ENCODE data around the gene WDR6.
A peak's percentile ranks its signal among the peaks of the same experiment; 100 is the strongest.

The WDR6 gene

DNA sequence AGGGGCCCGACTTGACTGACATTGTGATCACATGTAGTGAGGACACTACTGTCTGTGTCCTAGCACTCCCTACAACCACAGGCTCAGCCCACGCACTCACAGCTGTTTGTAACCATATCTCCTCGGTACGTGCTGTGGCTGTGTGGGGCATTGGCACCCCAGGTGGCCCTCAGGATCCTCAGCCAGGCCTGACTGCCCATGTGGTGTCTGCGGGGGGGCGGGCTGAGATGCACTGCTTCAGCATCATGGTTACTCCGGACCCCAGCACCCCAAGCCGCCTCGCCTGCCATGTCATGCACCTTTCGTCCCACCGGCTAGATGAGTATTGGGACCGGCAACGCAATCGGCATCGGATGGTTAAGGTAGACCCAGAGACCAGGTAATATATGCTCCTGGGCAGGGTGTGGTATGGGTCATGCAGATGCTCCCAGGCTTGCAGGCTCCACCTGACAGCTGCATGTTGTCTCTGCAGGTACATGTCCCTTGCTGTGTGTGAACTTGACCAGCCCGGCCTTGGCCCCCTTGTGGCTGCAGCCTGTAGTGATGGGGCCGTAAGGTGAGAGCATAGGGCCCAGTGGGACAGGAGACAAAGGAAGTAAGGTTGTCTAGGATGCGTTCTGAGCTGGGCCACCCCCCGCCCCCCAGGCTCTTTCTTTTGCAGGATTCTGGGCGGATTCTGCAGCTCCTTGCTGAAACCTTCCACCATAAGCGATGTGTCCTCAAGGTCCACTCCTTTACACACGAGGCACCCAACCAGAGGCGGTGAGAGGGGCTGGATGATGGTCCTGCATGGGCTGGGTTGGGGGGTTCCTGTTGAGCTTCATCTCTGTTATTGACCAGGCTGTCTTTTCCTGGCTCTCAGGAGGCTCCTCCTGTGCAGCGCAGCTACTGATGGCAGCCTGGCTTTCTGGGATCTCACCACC lies 6.8 kb downstream of the WDR6 start:
- no peak for DNase-seq (ENCODE audit: low read depth in 2 of 3, low spot score in 2 of 3)

- DNase-seq (ENCODE audit: low read depth in 2 of 3, low spot score in 2 of 3): no peak
These were observed 7.9 kb downstream of the WDR6 start for GRCh38 chr3:49015072-49015471.

GRCh38 chr3:49015765-49016164 lies 8.6 kb downstream of the WDR6 start:
- DNase-seq (ENCODE audit: low read depth in 2 of 3, low spot score in 2 of 3): no peak

GRCh38 chr3:49016414-49017228 lies 9.4 kb downstream of the WDR6 start:
- no peak for DNase-seq (ENCODE audit: low read depth in 2 of 3, low spot score in 2 of 3)

GRCh38 chr3:49017229-49017970 lies 10.2 kb downstream of the WDR6 start:
- DNase-seq (ENCODE audit: low read depth in 2 of 3, low spot score in 2 of 3): no peak

DNA sequence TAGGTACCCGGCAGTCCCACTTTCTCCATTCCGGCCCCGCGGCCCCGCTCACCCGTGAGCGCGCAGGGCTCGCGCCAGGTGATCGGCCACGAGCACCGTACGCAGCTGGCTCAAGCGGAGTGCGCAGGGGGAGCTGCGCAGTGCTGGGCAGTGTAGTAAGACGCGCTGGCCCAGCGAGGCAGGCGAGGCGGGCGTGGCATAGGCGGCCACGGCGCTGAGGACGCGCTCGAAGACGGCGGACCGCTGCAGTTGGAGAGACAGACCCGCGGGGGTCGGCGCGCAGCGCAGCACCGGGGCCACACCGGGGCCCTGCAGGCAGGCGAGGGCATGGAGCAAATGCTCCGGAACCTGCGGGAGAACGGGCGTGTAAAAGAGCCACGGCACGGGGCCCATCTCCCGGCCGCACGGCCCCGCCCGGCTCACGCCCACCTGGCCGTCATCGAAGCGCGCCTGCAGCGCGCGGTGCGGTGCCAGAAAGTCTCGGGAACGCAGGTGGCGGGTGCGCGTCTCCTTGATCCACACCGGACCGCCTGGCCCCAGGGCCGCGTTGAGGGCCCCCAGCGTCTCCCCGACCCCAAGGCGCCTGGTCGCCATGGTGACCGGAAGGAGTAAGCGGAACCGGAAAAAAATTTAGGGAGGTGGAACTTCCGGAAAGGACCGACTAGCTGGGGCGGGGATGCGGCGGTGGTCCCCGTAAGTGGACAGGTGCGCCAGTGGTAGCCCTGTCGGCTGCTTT lies 10.9 kb downstream of the WDR6 start, which contains the start of gene DALRD3:
Gene DALRD3, minus strand, starts transcription at position 610 of the 736 bp plus-strand sequence. Its CDS starts 16 bp downstream, at position 594.
- DNase-seq (ENCODE audit: low read depth in 2 of 3, low spot score in 2 of 3): peak in 2 of 3 experiments; percentile 43 to 54

DNA sequence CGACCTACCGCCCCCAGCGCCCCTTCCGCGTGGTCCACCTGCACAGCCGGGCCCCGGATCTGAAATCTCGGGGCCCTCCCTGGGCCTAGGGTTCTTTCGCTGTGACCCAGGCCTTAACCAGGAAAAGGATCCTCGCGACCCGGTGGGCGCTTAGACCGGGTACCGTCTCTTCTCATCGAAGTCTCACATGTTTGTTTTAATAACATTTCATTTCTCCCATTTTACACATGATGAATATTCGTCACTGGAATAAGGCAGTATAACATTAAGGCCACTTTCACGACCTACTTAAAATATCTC lies 11.5 kb downstream of the WDR6 start:
- no peak for DNase-seq (ENCODE audit: low read depth in 2 of 3, low spot score in 2 of 3)

- no peak for DNase-seq (ENCODE audit: low read depth in 2 of 3, low spot score in 2 of 3)
These were observed 12.7 kb downstream of the WDR6 start for GRCh38 chr3:49019941-49020329.

DNA sequence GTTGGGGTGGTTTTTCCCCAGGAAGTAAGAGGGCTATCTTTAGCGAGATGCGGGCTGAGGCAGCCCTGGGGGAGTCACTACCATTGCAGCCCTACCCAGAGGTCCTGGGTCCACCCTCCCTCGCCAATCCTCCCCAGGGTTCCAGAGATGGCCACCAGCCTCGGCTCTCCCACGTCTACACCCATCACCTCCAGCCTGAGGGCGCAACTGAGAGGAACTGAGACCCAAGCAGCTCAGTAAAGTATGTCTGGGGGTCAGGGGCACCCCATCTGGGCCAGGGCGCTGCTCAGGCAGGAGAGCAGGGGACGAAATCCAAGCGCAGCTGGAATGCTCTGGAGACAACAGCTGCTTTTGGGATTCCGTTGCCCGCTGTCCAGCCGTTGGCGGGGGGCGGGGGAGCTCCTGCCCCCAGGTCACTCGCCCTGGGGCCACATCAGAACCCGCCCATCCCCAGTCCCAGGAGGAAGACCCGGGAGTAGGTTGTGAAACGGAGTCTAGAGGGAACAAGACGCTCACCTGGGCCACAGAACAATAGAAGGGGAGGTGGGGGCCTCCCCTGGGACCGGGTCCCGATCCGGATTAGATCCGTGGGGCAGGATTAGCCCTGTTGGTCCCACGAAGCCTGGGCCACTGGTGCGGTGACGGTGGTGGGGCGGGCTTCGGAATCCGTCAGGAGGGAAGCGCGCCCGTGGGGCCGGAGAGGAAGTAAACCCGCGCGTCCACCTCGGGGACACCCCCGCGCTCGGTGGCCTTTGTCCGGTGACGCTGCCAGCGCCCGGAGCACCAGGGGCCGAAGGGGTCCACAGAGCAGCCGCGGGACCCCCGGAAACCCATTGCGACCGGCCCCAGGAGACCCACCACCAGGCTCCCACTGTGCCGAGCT lies 13.4 kb downstream of the WDR6 start:
- DNase-seq (ENCODE audit: low read depth in 2 of 3, low spot score in 2 of 3): no peak

- DNase-seq (ENCODE audit: low read depth in 2 of 3, low spot score in 2 of 3): peak; percentile 98 to 99 (median 98)
These were observed 14.1 kb downstream of the WDR6 start for GRCh38 chr3:49021213-49021812.

DNA sequence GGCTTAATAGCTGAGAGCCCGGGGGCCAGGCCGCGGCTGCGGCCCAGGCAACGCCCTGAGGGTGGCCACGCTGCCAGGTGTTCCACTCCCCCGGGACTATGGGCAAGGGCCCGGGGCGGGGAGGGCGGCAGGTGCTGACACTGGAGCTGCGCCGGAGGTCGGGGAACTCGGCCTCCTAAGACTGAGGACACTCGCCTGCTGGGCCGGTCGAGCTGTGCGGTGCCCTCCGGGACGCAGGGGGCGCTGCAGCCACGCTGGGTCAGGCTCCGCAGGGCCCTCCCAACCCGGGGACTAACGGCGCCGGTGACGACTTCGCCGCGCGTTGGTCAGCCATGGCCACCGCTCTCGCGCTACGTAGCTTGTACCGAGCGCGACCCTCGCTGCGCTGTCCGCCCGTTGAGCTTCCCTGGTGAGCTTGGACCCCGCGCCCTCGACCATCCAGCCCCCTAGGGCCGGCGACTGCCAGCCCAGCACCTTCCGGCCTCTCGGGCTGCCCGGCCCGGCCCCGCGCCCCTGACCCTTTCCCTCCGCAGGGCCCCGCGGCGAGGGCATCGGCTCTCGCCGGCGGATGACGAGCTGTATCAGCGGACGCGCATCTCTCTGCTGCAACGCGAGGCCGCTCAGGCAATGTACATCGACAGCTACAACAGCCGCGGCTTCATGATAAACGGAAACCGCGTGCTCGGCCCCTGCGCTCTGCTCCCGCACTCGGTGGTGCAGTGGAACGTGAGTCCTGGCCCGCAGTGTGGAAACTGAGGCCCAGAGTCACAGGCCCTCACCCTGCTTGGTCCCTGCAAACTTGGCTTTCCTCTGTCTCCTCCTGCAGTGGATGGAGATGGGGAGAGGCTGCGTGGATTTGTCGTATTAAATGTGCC lies 14.9 kb downstream of the WDR6 start, which contains the start of gene NDUFAF3:
Gene NDUFAF3, plus strand, starts transcription at position 309 of the 875 bp plus-strand sequence. Its CDS starts 24 bp downstream, at position 333.
- DNase-seq (ENCODE audit: low read depth in 2 of 3, low spot score in 2 of 3): peak; percentile 81 to 88 (median 84)

- DNase-seq (ENCODE audit: low read depth in 2 of 3, low spot score in 2 of 3): no peak
These were observed 15.5 kb downstream of the WDR6 start for GRCh38 chr3:49022688-49023171.

- no peak for DNase-seq (ENCODE audit: low read depth in 2 of 3, low spot score in 2 of 3)
These were observed 16.6 kb downstream of the WDR6 start for GRCh38 chr3:49023775-49024174.

GRCh38 chr3:49024449-49024848 lies 17.3 kb downstream of the WDR6 start:
- no peak for DNase-seq (ENCODE audit: low read depth in 2 of 3, low spot score in 2 of 3)

GRCh38 chr3:49025005-49025792 lies 18.0 kb downstream of the WDR6 start:
- no peak for DNase-seq (ENCODE audit: low read depth in 2 of 3, low spot score in 2 of 3)

DNA sequence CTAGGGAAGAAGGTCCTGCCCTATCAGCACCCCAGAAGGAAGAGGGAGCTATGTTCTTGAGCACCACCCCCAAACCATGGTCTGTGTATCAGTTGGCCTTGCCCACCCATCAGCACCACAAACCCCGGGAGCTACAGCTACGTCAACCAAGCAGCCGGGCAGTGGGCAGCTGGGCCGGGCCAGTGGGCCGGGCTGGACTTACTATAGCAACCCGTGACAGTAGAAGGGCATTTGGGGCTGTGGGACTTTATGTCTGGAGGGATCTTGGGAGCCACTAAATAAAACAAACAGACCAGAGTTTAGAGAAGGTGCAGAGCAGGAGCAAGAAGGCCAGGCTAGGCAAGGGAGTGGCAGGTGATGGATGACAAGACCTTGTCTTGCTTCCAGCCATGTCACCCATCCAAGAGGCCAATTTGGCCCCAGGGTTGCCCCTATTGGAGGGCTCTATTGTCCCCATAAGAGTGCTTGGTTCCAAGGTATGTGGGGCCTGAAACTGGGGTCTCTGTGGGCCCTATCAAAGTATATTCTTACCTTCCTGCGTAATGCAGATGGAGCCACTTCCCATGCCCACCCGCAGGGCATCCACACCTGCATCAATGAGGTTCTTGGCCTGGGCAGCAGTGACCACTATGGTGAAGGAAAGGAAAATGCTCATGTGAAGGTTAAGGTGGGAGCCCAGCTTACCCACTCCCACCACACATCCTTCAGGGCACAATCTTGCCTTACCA lies 18.8 kb downstream of the WDR6 start:
- no peak for DNase-seq (ENCODE audit: low read depth in 2 of 3, low spot score in 2 of 3)

GRCh38 chr3:49026536-49026935 lies 19.3 kb downstream of the WDR6 start:
- DNase-seq (ENCODE audit: low read depth in 2 of 3, low spot score in 2 of 3): no peak
